HepG2 (cell line): Measurements from ENCODE around the gene CAGE1. TPM values are rescaled to one million over a fixed set of nuclear protein-coding genes. Genes with fewer than 3 reads are reported as not detected.

Experiments
- ATF1 ChIP-seq: IDR thresholded peaks from 2 replicates; pipeline ENCODE4 v1.6.1; 2016; ENCODE audit warnings: mild to moderate bottlenecking, control low read depth
- DNMT1 ChIP-seq: sonication (generic); formaldehyde crosslinking; IDR thresholded peaks from 2 replicates; pipeline ENCODE4 v1.5.1; 2020; ENCODE audit warnings: mild to moderate bottlenecking, missing genetic modification reagents
- HNRNPK ChIP-seq: fragments of 200-400 bp; formaldehyde crosslinking; IDR thresholded peaks from 2 replicates; pipeline ENCODE4 v1.6.1; 2018; ENCODE audit warnings: low read length, low read depth, moderate library complexity, mild to moderate bottlenecking; ENCODE audit not compliant: poor library complexity, severe bottlenecking
- KLF9 ChIP-seq: IDR thresholded peaks from 2 replicates; pipeline ENCODE4 v1.6.1; 2016; ENCODE audit warnings: low read depth
- MAZ ChIP-seq, 2 experiments: sonication (generic) in 1 of 2; formaldehyde crosslinking in 1 of 2; IDR thresholded peaks; 2 replicates each; pipeline versions ENCODE4 v1.5.0 to v1.6.1; 2012 to 2020; ENCODE audit warnings: low read depth in 2 of 2, mild to moderate bottlenecking in 2 of 2, borderline replicate concordance in 1 of 2, improper control_type of control experiment in 1 of 2, low read length in 1 of 2, missing genetic modification reagents in 1 of 2, moderate library complexity in 1 of 2
- NONO ChIP-seq, 2 experiments: fragments of 450-650 bp in 1 of 2; sonication (generic) in 1 of 2; formaldehyde crosslinking in 1 of 2; IDR thresholded peaks in 1 of 2; conservative IDR thresholded peaks in 1 of 2; 2 replicates each; pipeline versions ENCODE4 v1.6.1 to v1.8.0; 2017 to 2022; ENCODE audit warnings: mild to moderate bottlenecking in 1 of 2, missing genetic modification reagents in 1 of 2, moderate library complexity in 1 of 2
- PHF5A ChIP-seq: IDR thresholded peaks from one replicate; pipeline ENCODE4 v1.6.1; 2018; ENCODE audit warnings: low read depth, missing genetic modification reagents; ENCODE audit not compliant: unreplicated experiment
- PLRG1 ChIP-seq: fragments of 450-650 bp; conservative IDR thresholded peaks from 2 replicates; pipeline ENCODE4 v1.6.1; 2016
- ZNF382 ChIP-seq: sonication (generic); formaldehyde crosslinking; IDR thresholded peaks from 2 replicates; pipeline ENCODE4 v1.5.0; 2020; ENCODE audit warnings: missing genetic modification reagents, mild to moderate bottlenecking, borderline replicate concordance
- ZNF432 ChIP-seq: sonication (generic); formaldehyde crosslinking; IDR thresholded peaks from 2 replicates; pipeline ENCODE4 v1.5.0; 2020; ENCODE audit warnings: missing genetic modification reagents, mild to moderate bottlenecking, borderline replicate concordance
- polyA plus RNA-seq, 8 experiments: library from polyadenylated mRNA; depleted of rRNA in 3 of 8; stranded (reverse) in 7 of 8; unstranded in 1 of 8; fragments of >200 nt; fragmentation: Illumina TruSeq in 4 of 8; extraction: Trizol in 4 of 8; gene quantifications; 2 replicates each; pipeline versions ENCODE4 v1.2.1 to v1.2.3, GENCODE V29; 2011 to 2016; ENCODE audit warnings: low read depth in 4 of 8, missing spikeins in 1 of 8, mixed read lengths in 1 of 8; ENCODE audit not compliant: insufficient read depth in 1 of 8
- total RNA-seq, 5 experiments: library from RNA; depleted of rRNA; stranded (reverse); fragments of >200 nt; fragmentation: Illumina TruSeq; extraction: Trizol; gene quantifications; 2 replicates each; pipeline ENCODE4 v1.2.3, GENCODE V29; 2016; ENCODE audit warnings: low read depth in 1 of 5
- TF ChIP-seq, protein P1 (sequence below): sonication (generic); formaldehyde crosslinking; IDR thresholded peaks from one replicate; pipeline ENCODE4 v1.5.1; 2020; ENCODE audit warnings: mild to moderate bottlenecking, missing genetic modification reagents; ENCODE audit errors: not compliant biosample characterization
- TF ChIP-seq, protein P2 (sequence below): sonication (generic); IDR thresholded peaks from 2 replicates; pipeline ENCODE4 v1.6.1; 2016; ENCODE audit warnings: low read depth, borderline replicate concordance
- TF ChIP-seq, protein P3 (sequence below): IDR thresholded peaks from 2 replicates; pipeline ENCODE4 v1.6.1; 2018; ENCODE audit warnings: missing genetic modification reagents, mild to moderate bottlenecking, missing compliant biosample characterization
- TF ChIP-seq, protein P4 (sequence below): sonication (generic); formaldehyde crosslinking; IDR thresholded peaks from 2 replicates; pipeline ENCODE4 v1.5.0; 2020; ENCODE audit warnings: mild to moderate bottlenecking, missing genetic modification reagents

The CAGE1 gene
- total and polyA plus RNA-seq, 2 of the 13 experiments (the other 11 are each of a cell fraction or from before 2014, with no cell fraction given), result 0.03 to 0.15 TPM

DNA sequence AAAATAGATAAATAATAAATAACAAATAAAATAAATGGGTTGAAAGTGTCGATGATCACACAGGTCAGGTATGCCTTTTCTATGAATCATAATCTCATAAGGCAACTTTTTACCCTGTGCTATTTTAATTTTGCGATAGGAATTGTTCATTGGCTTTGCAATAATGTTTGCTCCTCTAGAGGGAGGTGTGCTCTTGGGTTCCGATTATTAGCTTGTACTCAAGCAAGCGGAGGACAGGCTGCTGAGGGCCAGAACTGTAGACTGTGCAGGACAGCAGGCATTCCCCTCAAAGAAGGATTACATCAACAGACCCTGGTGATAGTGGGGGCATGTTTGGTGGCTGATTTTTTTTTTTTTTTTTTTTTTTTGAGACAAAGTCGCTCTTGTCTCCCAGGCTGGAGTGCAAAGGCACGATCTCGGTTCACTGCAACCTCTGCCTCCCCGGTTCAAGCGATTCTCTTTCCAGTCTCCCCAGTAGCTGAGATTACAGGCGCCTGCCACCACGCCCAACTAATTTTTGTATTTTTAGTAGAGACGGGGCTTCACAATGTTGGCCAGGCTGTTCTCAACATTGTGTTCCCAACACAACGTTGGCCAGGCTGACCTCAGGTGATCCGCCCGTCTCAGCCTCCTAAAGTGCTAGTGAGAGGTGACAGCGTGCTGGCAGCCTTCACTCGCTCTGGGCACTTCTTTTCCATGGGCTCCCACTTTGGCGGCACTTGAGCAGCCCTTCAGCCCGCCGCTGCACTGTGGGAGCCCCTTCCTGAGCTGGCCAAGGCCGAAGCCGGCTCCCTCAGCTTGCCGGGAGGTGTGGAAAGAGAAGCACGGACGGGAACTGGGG is 35.6 kb upstream of the CAGE1 start (continued):
- TF ChIP-seq, protein P1, sequence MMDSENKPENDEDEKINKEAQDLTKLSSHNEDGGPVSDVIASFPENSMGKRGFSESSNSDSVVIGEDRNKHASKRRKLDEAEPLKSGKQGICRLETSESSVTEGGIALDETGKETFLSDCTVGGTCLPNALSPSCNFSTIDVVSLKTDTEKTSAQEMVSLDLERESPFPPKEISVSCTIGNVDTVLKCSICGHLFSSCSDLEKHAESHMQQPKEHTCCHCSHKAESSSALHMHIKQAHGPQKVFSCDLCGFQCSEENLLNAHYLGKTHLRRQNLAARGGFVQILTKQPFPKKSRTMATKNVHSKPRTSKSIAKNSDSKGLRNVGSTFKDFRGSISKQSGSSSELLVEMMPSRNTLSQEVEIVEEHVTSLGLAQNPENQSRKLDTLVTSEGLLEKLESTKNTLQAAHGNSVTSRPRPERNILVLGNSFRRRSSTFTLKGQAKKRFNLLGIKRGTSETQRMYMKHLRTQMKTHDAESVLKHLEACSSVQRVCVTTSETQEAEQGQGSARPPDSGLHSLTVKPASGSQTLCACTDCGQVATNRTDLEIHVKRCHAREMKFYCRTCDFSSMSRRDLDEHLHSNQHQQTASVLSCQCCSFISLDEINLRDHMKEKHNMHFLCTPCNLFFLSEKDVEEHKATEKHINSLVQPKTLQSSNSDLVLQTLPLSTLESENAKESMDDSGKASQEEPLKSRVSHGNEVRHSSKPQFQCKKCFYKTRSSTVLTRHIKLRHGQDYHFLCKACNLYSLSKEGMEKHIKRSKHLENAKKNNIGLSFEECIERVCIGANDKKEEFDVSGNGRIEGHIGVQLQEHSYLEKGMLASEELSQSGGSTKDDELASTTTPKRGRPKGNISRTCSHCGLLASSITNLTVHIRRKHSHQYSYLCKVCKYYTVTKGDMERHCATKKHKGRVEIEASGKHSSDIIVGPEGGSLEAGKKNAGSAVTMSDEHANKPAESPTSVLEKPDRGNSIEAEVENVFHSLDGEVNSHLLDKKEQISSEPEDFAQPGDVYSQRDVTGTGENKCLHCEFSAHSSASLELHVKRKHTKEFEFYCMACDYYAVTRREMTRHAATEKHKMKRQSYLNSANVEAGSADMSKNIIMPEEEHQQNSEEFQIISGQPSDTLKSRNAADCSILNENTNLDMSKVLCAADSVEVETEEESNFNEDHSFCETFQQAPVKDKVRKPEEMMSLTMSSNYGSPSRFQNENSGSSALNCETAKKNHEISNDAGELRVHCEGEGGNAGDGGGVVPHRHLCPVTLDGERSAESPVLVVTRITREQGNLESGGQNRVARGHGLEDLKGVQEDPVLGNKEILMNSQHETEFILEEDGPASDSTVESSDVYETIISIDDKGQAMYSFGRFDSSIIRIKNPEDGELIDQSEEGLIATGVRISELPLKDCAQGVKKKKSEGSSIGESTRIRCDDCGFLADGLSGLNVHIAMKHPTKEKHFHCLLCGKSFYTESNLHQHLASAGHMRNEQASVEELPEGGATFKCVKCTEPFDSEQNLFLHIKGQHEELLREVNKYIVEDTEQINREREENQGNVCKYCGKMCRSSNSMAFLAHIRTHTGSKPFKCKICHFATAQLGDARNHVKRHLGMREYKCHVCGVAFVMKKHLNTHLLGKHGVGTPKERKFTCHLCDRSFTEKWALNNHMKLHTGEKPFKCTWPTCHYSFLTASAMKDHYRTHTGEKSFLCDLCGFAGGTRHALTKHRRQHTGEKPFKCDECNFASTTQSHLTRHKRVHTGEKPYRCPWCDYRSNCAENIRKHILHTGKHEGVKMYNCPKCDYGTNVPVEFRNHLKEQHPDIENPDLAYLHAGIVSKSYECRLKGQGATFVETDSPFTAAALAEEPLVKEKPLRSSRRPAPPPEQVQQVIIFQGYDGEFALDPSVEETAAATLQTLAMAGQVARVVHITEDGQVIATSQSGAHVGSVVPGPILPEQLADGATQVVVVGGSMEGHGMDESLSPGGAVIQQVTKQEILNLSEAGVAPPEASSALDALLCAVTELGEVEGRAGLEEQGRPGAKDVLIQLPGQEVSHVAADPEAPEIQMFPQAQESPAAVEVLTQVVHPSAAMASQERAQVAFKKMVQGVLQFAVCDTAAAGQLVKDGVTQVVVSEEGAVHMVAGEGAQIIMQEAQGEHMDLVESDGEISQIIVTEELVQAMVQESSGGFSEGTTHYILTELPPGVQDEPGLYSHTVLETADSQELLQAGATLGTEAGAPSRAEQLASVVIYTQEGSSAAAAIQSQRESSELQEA (CRISPR knock-in tag), result no peak
- TF ChIP-seq, protein P2, sequence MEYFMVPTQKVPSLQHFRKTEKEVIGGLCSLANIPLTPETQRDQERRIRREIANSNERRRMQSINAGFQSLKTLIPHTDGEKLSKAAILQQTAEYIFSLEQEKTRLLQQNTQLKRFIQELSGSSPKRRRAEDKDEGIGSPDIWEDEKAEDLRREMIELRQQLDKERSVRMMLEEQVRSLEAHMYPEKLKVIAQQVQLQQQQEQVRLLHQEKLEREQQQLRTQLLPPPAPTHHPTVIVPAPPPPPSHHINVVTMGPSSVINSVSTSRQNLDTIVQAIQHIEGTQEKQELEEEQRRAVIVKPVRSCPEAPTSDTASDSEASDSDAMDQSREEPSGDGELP, result no peak
- TF ChIP-seq ZNF432 (CRISPR knock-in tag), result no peak
- TF ChIP-seq NONO (IDR thresholded peaks at IDR 0.05), result no peak
- TF ChIP-seq NONO (CRISPR knock-in tag; conservative IDR thresholded peaks at IDR 0.05), result no peak
- TF ChIP-seq, protein P3, sequence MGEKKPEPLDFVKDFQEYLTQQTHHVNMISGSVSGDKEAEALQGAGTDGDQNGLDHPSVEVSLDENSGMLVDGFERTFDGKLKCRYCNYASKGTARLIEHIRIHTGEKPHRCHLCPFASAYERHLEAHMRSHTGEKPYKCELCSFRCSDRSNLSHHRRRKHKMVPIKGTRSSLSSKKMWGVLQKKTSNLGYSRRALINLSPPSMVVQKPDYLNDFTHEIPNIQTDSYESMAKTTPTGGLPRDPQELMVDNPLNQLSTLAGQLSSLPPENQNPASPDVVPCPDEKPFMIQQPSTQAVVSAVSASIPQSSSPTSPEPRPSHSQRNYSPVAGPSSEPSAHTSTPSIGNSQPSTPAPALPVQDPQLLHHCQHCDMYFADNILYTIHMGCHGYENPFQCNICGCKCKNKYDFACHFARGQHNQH (CRISPR knock-in tag), result 0 out of 2 replicates have a peak, but pooled peaks have one; percentile 59
- no peak for TF ChIP-seq DNMT1 (CRISPR knock-in tag)
- no peak for TF ChIP-seq HNRNPK
- no peak for TF ChIP-seq PLRG1
- no peak for TF ChIP-seq ZNF382 (CRISPR knock-in tag)
- no peak for TF ChIP-seq ATF1 (CRISPR knock-in tag)
- TF ChIP-seq, protein P4, sequence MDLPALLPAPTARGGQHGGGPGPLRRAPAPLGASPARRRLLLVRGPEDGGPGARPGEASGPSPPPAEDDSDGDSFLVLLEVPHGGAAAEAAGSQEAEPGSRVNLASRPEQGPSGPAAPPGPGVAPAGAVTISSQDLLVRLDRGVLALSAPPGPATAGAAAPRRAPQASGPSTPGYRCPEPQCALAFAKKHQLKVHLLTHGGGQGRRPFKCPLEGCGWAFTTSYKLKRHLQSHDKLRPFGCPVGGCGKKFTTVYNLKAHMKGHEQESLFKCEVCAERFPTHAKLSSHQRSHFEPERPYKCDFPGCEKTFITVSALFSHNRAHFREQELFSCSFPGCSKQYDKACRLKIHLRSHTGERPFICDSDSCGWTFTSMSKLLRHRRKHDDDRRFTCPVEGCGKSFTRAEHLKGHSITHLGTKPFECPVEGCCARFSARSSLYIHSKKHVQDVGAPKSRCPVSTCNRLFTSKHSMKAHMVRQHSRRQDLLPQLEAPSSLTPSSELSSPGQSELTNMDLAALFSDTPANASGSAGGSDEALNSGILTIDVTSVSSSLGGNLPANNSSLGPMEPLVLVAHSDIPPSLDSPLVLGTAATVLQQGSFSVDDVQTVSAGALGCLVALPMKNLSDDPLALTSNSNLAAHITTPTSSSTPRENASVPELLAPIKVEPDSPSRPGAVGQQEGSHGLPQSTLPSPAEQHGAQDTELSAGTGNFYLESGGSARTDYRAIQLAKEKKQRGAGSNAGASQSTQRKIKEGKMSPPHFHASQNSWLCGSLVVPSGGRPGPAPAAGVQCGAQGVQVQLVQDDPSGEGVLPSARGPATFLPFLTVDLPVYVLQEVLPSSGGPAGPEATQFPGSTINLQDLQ (CRISPR knock-in tag), result no peak
- TF ChIP-seq MAZ (IDR thresholded peaks at IDR 0.05; ENCODE audit: borderline replicate concordance, low read depth, low read length), result no peak
- no peak for TF ChIP-seq MAZ (CRISPR knock-in tag; IDR thresholded peaks at IDR 0.05; ENCODE audit: low read depth)
- TF ChIP-seq PHF5A (CRISPR knock-in tag), result peak; percentile 36
- TF ChIP-seq KLF9 (CRISPR knock-in tag), result no peak
